ENCODE results near the gene RFPL4A.
"Not testable (repeated sequence)": the region's sequence is repeated elsewhere in the genome, so short reads cannot be mapped to it uniquely, and the experiment has no call there.

RFPL4A gene

GRCh38 chr19:55758797-55759196 is at the start of gene RFPL4A:
TSS of gene RFPL4A (plus strand) at chr19:55759097. CDS start at chr19:55761801, 2,704 bp downstream.
- not testable (repeated sequence) for FAIRE-seq

GRCh38 chr19:55711719-55712118 is 47.2 kb upstream of the RFPL4A start:
- FAIRE-seq, result no peak

GRCh38 chr19:55712804-55713631 is 45.9 kb upstream of the RFPL4A start:
- FAIRE-seq, result no peak

GRCh38 chr19:55716531-55716930 is 42.4 kb upstream of the RFPL4A start:
- FAIRE-seq, result no peak

GRCh38 chr19:55717251-55717650 is 41.6 kb upstream of the RFPL4A start:
- no peak for FAIRE-seq

GRCh38 chr19:55717879-55718711 is 40.8 kb upstream of the RFPL4A start:
- FAIRE-seq, result not testable (repeated sequence)

- no peak for FAIRE-seq
These were observed 38.6 kb upstream of the RFPL4A start for GRCh38 chr19:55720214-55720746.

GRCh38 chr19:55720801-55721200 is 38.1 kb upstream of the RFPL4A start:
- FAIRE-seq, result no peak

GRCh38 chr19:55723491-55723890 is 35.4 kb upstream of the RFPL4A start:
- no peak for FAIRE-seq

- FAIRE-seq, result not testable (repeated sequence)
These were observed 28.5 kb upstream of the RFPL4A start for GRCh38 chr19:55730378-55730777.

- no peak for FAIRE-seq
These were observed 20.6 kb upstream of the RFPL4A start, which contains the start of gene NLRP9 for GRCh38 chr19:55738302-55738701. TSS of gene NLRP9 (minus strand) at chr19:55738402. CDS start at chr19:55738374, 28 bp downstream.

- no peak for FAIRE-seq
These were observed 8.2 kb upstream of the RFPL4A start for GRCh38 chr19:55750715-55751114.

- FAIRE-seq, result no peak
These were observed 5.5 kb upstream of the RFPL4A start for GRCh38 chr19:55753401-55753800.

- FAIRE-seq, result not testable (repeated sequence)
These were observed 2.1 kb upstream of the RFPL4A start for GRCh38 chr19:55756808-55757207.

GRCh38 chr19:55766466-55766865 is 7.6 kb downstream of the RFPL4A start:
- FAIRE-seq, result no peak

- peak; percentile 9 for FAIRE-seq
These were observed 9.9 kb downstream of the RFPL4A start, which contains the start of gene RFPL4AL1 for GRCh38 chr19:55768818-55769217. TSS of gene RFPL4AL1 (plus strand) at chr19:55769118. CDS start at chr19:55771805, 2,687 bp downstream.

- FAIRE-seq, result not testable (repeated sequence)
These were observed 10.7 kb downstream of the RFPL4A start for GRCh38 chr19:55769632-55770031.

- no peak for FAIRE-seq
These were observed 18.6 kb downstream of the RFPL4A start for GRCh38 chr19:55777528-55777927.

GRCh38 chr19:55778331-55778730 is 19.4 kb downstream of the RFPL4A start:
- FAIRE-seq, result no peak

- no peak for FAIRE-seq
These were observed 22.2 kb downstream of the RFPL4A start for GRCh38 chr19:55781112-55781511.

- FAIRE-seq, result no peak
These were observed 36.1 kb downstream of the RFPL4A start for GRCh38 chr19:55795021-55795420.

- FAIRE-seq, result no peak
These were observed 42.5 kb downstream of the RFPL4A start for GRCh38 chr19:55801416-55801815.

GRCh38 chr19:55802281-55802680 is 43.4 kb downstream of the RFPL4A start:
- no peak for FAIRE-seq

All from islet of Langerhans (tissue), 1 donor.